Muscle of leg (tissue), 11 donors: ENCODE data around the gene ATG13. TPM values are rescaled to one million over a fixed set of nuclear protein-coding genes. Genes with fewer than 3 reads are reported as not detected.
"Not testable (repeated sequence)": the region's sequence is repeated elsewhere in the genome, so short reads cannot be mapped to it uniquely, and the experiment has no call there.

Source experiments
- DNase-seq: peaks from one replicate; pipeline ENCODE4 v3.0.0; 2013
- H3K27ac ChIP-seq: one replicate; pipeline ENCODE4 v1.5.1; 2013; ENCODE audit warnings: mild to moderate bottlenecking, low read length, control low read depth
- H3K27me3 ChIP-seq: one replicate; pipeline ENCODE4 v1.6.1; 2013; ENCODE audit warnings: low read length; ENCODE audit not compliant: control insufficient read depth, insufficient read depth
- H3K36me3 ChIP-seq: one replicate; pipeline ENCODE4 v1.6.1; 2013; ENCODE audit warnings: low read length; ENCODE audit not compliant: control insufficient read depth, insufficient read depth
- H3K4me1 ChIP-seq: one replicate; pipeline ENCODE4 v1.6.1; 2013; ENCODE audit warnings: low read length; ENCODE audit not compliant: control insufficient read depth, insufficient read depth
- H3K4me3 ChIP-seq: one replicate; pipeline ENCODE4 v1.5.1; 2013; ENCODE audit warnings: low read length, control low read depth
- H3K9me3 ChIP-seq: replicated peaks from 2 replicates; pipeline ENCODE4 v1.6.1; 2013; ENCODE audit warnings: low read depth, low read length; ENCODE audit not compliant: control insufficient read depth
- WGBS: methylation state at CpG from one replicate; pipeline ENCODE4 v1.1.5; 2013; ENCODE audit warnings: missing lambda C conversion rate; ENCODE audit not compliant: insufficient coverage; 5-methylcytosine and 5-hydroxymethylcytosine counted together
- polyA plus RNA-seq, 8 donors: library from polyadenylated mRNA; unstranded; fragments of 120-200 nt; gene quantifications; one replicate each; pipeline versions ENCODE4 v1.2.1 to v1.2.3, GENCODE V29; 2013; ENCODE audit warnings: inconsistent platforms in 1 of 8, low replicate concordance in 1 of 8; ENCODE audit not compliant: insufficient read length in 8 of 8, insufficient read depth in 1 of 8
- total RNA-seq: library from RNA; stranded (reverse); fragments of 120-200 nt; gene quantifications from one replicate; pipeline ENCODE4 v1.2.4, GENCODE V29; 2013

Gene ATG13
- total and polyA plus RNA-seq, 9 donors, result 20.3 to 38.6 (median 34.5) TPM

- DNase-seq, result no peak
- 97% methylated on average over 31 of the region's 31 CpGs for WGBS
- Histone ChIP-seq H3K4me3 (no peak overlapping the region), H3K27me3 (no peaks in the 10 kb centered on the region), H3K4me1 (peaks cover 8% of the 10 kb centered on the region), H3K36me3 (peaks cover 53% of the 10 kb centered on the region), H3K9me3 (no peaks in the 10 kb centered on the region), H3K27ac (no peak overlapping the region)
These were observed 87.8 kb downstream of the ATG13 start for GRCh38 chr11:46705070-46705688.

GRCh38 chr11:46706886-46707285 lies 89.5 kb downstream of the ATG13 start:
- H3K9me3 ChIP-seq, result no peaks in the 10 kb centered on the region
- no peak overlapping the region for H3K27ac ChIP-seq
- H3K36me3 ChIP-seq, result peaks cover 53% of the 10 kb centered on the region
- peaks cover 16% of the 10 kb centered on the region for H3K4me1 ChIP-seq
- 83% methylated on average over 7 of the region's 7 CpGs for WGBS
- no peak for DNase-seq
- H3K4me3 ChIP-seq, result no peak overlapping the region
- H3K27me3 ChIP-seq, result no peaks in the 10 kb centered on the region

GRCh38 chr11:46709351-46709750 lies 92.0 kb downstream of the ATG13 start:
- not testable (repeated sequence) for H3K4me3 ChIP-seq, DNase-seq, H3K27ac ChIP-seq, H3K27me3 ChIP-seq, H3K9me3 ChIP-seq
- Histone ChIP-seq H3K36me3 (peaks cover 33% of the 10 kb centered on the region), H3K4me1 (peaks cover 16% of the 10 kb centered on the region)
- 86% methylated on average over 9 of the region's 9 CpGs for WGBS

- peak; percentile 95 for DNase-seq
- Histone ChIP-seq H3K9me3 (no peaks in the 10 kb centered on the region), H3K27ac (peak overlapping the region; percentile 93), H3K4me1 (peaks cover 16% of the 10 kb centered on the region), H3K27me3 (no peaks in the 10 kb centered on the region), H3K36me3 (peaks cover 18% of the 10 kb centered on the region), H3K4me3 (no peak overlapping the region)
- WGBS, result 53% methylated on average over 6 of the region's 10 CpGs
These were observed 93.5 kb downstream of the ATG13 start for GRCh38 chr11:46710821-46711269.

- H3K36me3 ChIP-seq, result peaks cover 15% of the 10 kb centered on the region
- H3K9me3 ChIP-seq, result no peaks in the 10 kb centered on the region
- DNase-seq, result peak; percentile 20
- 80% methylated on average over 1 of the region's 5 CpGs for WGBS
- peaks cover 16% of the 10 kb centered on the region for H3K4me1 ChIP-seq
- no peak overlapping the region for H3K4me3 ChIP-seq
- peak overlapping the region; percentile 93 for H3K27ac ChIP-seq
- no peaks in the 10 kb centered on the region for H3K27me3 ChIP-seq
These were observed 94.0 kb downstream of the ATG13 start for GRCh38 chr11:46711303-46711702.

GRCh38 chr11:46712874-46713576 lies 95.7 kb downstream of the ATG13 start:
- H3K36me3 ChIP-seq, result no peaks in the 10 kb centered on the region
- H3K27me3 ChIP-seq, result no peaks in the 10 kb centered on the region
- 100% methylated on average over 2 of the region's 7 CpGs for WGBS
- H3K4me1 ChIP-seq, result peaks cover 16% of the 10 kb centered on the region
- H3K27ac ChIP-seq, result no peak overlapping the region
- no peak for DNase-seq
- no peak overlapping the region for H3K4me3 ChIP-seq
- no peaks in the 10 kb centered on the region for H3K9me3 ChIP-seq

GRCh38 chr11:46717825-46718154 lies 100.4 kb downstream of the ATG13 start:
- H3K27me3 ChIP-seq, H3K4me3 ChIP-seq, H3K36me3 ChIP-seq, H3K4me1 ChIP-seq, DNase-seq, H3K27ac ChIP-seq, H3K9me3 ChIP-seq: not testable (repeated sequence)
- no CpG with 5 or more reads among the region's 2 CpGs for WGBS

GRCh38 chr11:46718155-46719019 lies 101.0 kb downstream of the ATG13 start:
- WGBS, result 67% methylated on average over 1 of the region's 11 CpGs
- no peak for DNase-seq
- H3K9me3 ChIP-seq, result no peaks in the 10 kb centered on the region
- H3K4me1 ChIP-seq, result no peaks in the 10 kb centered on the region
- H3K36me3 ChIP-seq, result no peaks in the 10 kb centered on the region
- H3K4me3 ChIP-seq, result no peak overlapping the region
- H3K27ac ChIP-seq, result no peak overlapping the region
- no peaks in the 10 kb centered on the region for H3K27me3 ChIP-seq

- Histone ChIP-seq H3K36me3 (no peaks in the 10 kb centered on the region), H3K4me3 (no peak within 1 kb of the TSS), H3K4me1 (no peaks in the 10 kb centered on the region), H3K27me3 (no peaks in the 10 kb centered on the region), H3K9me3 (no peaks in the 10 kb centered on the region), H3K27ac (no peak within 1 kb of the TSS)
- 72% methylated on average over 7 of the region's 7 CpGs for WGBS
- DNase-seq, result no peak
These were observed 101.7 kb downstream of the ATG13 start, which contains the start of gene F2 for GRCh38 chr11:46719048-46719542. TSS of gene F2 (plus strand) at chr11:46719213. CDS start at chr11:46719236, 23 bp downstream.
